Pons (tissue), 1 donor: Measurements from ENCODE around the gene USB1.

Experiments
- DNase-seq: peaks from one replicate; pipeline ENCODE4 v3.0.0-alpha.2; 2016; ENCODE audit warnings: low spot score

Gene USB1

GRCh38 chr16:58019866-58020538 lies 18.8 kb downstream of the USB1 start:
- DNase-seq = no peak

- peak; percentile 65 for DNase-seq
Observed at GRCh38 chr16:58020628-58021521, 19.7 kb downstream of the USB1 start.

GRCh38 chr16:58021661-58022551 lies 20.7 kb downstream of the USB1 start:
- no peak for DNase-seq

GRCh38 chr16:58022601-58023371 lies 21.6 kb downstream of the USB1 start:
- no peak for DNase-seq

GRCh38 chr16:58024486-58025350 lies 23.5 kb downstream of the USB1 start:
- DNase-seq = no peak

- DNase-seq = no peak
Observed at GRCh38 chr16:58025351-58026138, 24.3 kb downstream of the USB1 start, which contains the start of gene MMP15. Gene MMP15, plus strand, starts transcription at chr16:58025754. Its CDS starts 597 bp downstream, at chr16:58026351.

GRCh38 chr16:58026139-58026704 lies 25.0 kb downstream of the USB1 start:
- DNase-seq = no peak

- no peak for DNase-seq
Observed at GRCh38 chr16:58026705-58027160, 25.5 kb downstream of the USB1 start.

GRCh38 chr16:58027161-58027915 lies 26.1 kb downstream of the USB1 start:
- no peak for DNase-seq

GRCh38 chr16:58027916-58028455 lies 26.8 kb downstream of the USB1 start:
- DNase-seq = no peak

GRCh38 chr16:58028541-58029070 lies 27.4 kb downstream of the USB1 start:
- no peak for DNase-seq

- no peak for DNase-seq
Observed at GRCh38 chr16:58029410-58029809, 28.2 kb downstream of the USB1 start.

GRCh38 chr16:58030136-58030840 lies 29.1 kb downstream of the USB1 start:
- DNase-seq = no peak

- no peak for DNase-seq
Observed at GRCh38 chr16:58031016-58031800, 30.0 kb downstream of the USB1 start.

- peak; percentile 55 for DNase-seq
Observed at GRCh38 chr16:58032710-58033293, 31.6 kb downstream of the USB1 start.

GRCh38 chr16:58034128-58034685 lies 33.0 kb downstream of the USB1 start:
- no peak for DNase-seq
